Activated naive CD8-positive, alpha-beta T cell treated with anti-CD3 and anti-CD28 coated beads, Interleukin-2, amount 50 U/mL, for 24 hours (primary cell): ENCODE results near the gene AIDA.
A peak's percentile ranks its signal among the peaks of the same experiment; 100 is the strongest.
"Not testable (repeated sequence)": the region's sequence is repeated elsewhere in the genome, so short reads cannot be mapped to it uniquely, and the experiment has no call there.

Experiments used
- ATAC-seq: fragments of 150-1000 bp; cut with Tn5 transposase; one replicate; pipeline ENCODE4 v1.10.0; 2021
- DNase-seq: peaks from one replicate; pipeline ENCODE4 v3.0.0; 2021
- H3K27ac Mint-ChIP-seq: one replicate; pipeline ENCODE4 v1.8.0; 2021; ENCODE audit warnings: mild to moderate bottlenecking, mixed read lengths
- H3K27me3 Mint-ChIP-seq: one replicate; pipeline ENCODE4 v1.8.0; 2021; ENCODE audit warnings: mixed read lengths
- H3K36me3 Mint-ChIP-seq: one replicate; pipeline ENCODE4 v1.8.0; 2021; ENCODE audit warnings: low read depth, mixed read lengths
- H3K4me1 Mint-ChIP-seq: one replicate; pipeline ENCODE4 v1.8.0; 2021; ENCODE audit warnings: mixed read lengths
- H3K4me3 Mint-ChIP-seq: one replicate; pipeline ENCODE4 v1.8.0; 2021; ENCODE audit warnings: mild to moderate bottlenecking, moderate library complexity, mixed read lengths
- H3K9me3 Mint-ChIP-seq: one replicate; pipeline ENCODE4 v1.8.0; 2021; ENCODE audit warnings: mixed read lengths

The AIDA gene

DNA sequence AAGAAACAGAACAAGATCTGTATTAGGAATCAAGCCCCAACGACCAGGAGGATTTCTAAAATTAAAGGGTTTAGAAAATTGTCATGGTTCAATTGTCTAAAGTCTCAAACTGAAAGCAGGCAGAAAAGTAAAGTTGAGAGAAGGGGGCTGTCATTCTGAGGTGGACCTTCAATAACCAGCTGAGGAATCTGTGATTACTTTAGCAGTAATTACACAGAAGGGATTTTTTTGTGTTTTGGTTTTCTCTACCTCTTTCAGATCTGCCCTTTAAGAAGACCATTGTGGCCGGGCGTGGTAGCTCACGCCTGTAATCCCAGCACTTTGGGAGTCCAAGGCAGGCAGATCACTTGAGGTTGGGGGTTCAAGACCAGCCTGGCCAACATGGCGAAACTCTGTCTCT is 17.4 kb downstream of the AIDA start:
- H3K27me3 Mint-ChIP-seq: no peaks in the 10 kb centered on the region
- no peaks in the 10 kb centered on the region for H3K9me3 Mint-ChIP-seq
- H3K4me1 Mint-ChIP-seq: peaks cover 10% of the 10 kb centered on the region
- H3K27ac Mint-ChIP-seq: no peak overlapping the region
- no peak for DNase-seq
- peaks cover 12% of the 10 kb centered on the region for H3K36me3 Mint-ChIP-seq
- no peak overlapping the region for H3K4me3 Mint-ChIP-seq
- no peak for ATAC-seq

- Mint-ChIP-seq H3K36me3 (peaks cover 10% of the 10 kb centered on the region), H3K9me3 (no peaks in the 10 kb centered on the region), H3K27me3 (no peaks in the 10 kb centered on the region), H3K27ac (no peak overlapping the region), H3K4me3 (no peak overlapping the region), H3K4me1 (peaks cover 8% of the 10 kb centered on the region)
- ATAC-seq (no peak), DNase-seq (no peak)
These were observed 21.3 kb downstream of the AIDA start for GRCh38 chr1:222691016-222691415.

- Mint-ChIP-seq H3K4me1 (no peaks in the 10 kb centered on the region), H3K27ac (no peak overlapping the region), H3K4me3 (no peak overlapping the region), H3K27me3 (no peaks in the 10 kb centered on the region), H3K9me3 (no peaks in the 10 kb centered on the region), H3K36me3 (peaks cover under 1% of the 10 kb centered on the region)
- DNase-seq (no peak), ATAC-seq (no peak)
These were observed 32.2 kb downstream of the AIDA start for GRCh38 chr1:222680080-222680479.

DNA sequence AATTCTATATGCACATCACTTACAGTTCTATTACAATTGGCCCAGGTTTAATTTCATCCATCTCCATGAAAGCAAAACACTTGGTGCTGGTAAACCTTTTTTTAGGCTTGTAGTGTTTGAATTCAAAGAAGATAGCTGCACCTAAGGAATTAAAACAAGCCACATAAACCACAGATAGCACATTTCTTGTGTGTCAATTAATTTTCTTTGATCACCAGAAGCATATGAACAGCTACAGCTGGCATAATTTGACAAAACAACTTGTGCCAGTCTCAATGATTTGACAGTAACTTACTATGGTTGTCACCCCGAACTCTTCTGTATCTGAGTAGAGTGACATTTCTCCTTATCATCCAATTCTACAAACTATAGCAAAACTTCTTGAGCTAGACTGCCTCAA is 42.2 kb downstream of the AIDA start:
- H3K27me3 Mint-ChIP-seq: no peaks in the 10 kb centered on the region
- ATAC-seq (no peak), DNase-seq (no peak)
- H3K36me3 Mint-ChIP-seq: peaks cover 50% of the 10 kb centered on the region
- H3K27ac Mint-ChIP-seq: peak overlapping the region; percentile 56
- H3K4me3 Mint-ChIP-seq: no peak overlapping the region
- no peaks in the 10 kb centered on the region for H3K9me3 Mint-ChIP-seq
- peaks cover 18% of the 10 kb centered on the region for H3K4me1 Mint-ChIP-seq

- H3K4me1 Mint-ChIP-seq: peaks cover 18% of the 10 kb centered on the region
- not testable (repeated sequence) for H3K27me3 Mint-ChIP-seq, H3K27ac Mint-ChIP-seq, ATAC-seq, H3K4me3 Mint-ChIP-seq, H3K9me3 Mint-ChIP-seq, DNase-seq
- H3K36me3 Mint-ChIP-seq: peaks cover 52% of the 10 kb centered on the region
These were observed 43.2 kb downstream of the AIDA start for GRCh38 chr1:222669107-222669506.

- not testable (repeated sequence) for H3K27ac Mint-ChIP-seq, DNase-seq, H3K27me3 Mint-ChIP-seq, H3K4me3 Mint-ChIP-seq, ATAC-seq, H3K9me3 Mint-ChIP-seq
- Mint-ChIP-seq H3K36me3 (peaks cover 53% of the 10 kb centered on the region), H3K4me1 (peaks cover 18% of the 10 kb centered on the region)
These were observed 44.1 kb downstream of the AIDA start for GRCh38 chr1:222668184-222668583.

DNA sequence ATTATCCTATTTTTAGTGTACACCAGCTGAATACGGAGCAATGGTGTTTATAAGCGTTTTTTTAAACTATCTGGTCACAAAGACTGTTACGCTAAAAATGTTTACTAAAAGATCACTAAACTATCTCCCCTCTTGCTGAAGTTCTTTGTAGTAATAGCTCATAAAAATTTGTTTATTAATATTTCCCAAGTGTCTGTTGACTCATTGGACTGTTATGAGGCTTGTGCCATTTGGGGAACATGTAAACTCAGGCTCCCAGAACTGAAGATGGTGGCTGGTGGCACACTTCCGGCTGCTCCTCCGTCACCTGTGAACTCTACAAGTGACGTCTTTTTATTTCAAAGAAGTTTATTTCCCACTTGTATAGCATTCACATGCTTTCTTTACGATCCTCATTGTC is 46.3 kb downstream of the AIDA start:
- H3K4me1 Mint-ChIP-seq: peaks cover 21% of the 10 kb centered on the region
- H3K4me3 Mint-ChIP-seq: no peak overlapping the region
- no peak for DNase-seq
- ATAC-seq: no peak
- peaks cover 57% of the 10 kb centered on the region for H3K36me3 Mint-ChIP-seq
- H3K9me3 Mint-ChIP-seq: no peaks in the 10 kb centered on the region
- H3K27me3 Mint-ChIP-seq: no peaks in the 10 kb centered on the region
- H3K27ac Mint-ChIP-seq: no peak overlapping the region

DNA sequence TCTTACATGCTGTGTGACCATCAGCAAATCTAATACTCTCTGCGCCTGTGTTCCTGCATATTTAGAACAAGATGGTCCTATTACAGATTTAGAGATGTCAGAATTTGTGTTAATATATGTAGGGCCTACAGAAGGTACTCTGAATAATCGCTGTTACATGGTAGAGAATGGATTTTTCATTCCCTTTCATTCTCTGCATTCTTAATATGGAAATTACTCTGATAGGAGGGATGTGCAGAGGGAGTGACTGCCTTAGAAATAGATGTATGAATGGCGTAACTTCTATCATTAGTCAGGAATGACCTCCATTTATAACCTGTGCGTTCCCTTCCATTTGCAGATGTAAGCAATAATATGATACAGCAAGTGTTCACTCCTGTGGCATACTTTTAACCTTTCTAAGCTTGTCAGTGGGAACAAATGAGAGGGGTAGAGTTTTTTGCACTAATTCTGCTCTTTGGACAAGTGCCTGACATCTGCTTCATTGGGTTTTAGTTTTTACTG is 48.8 kb downstream of the AIDA start:
- ATAC-seq (no peak), DNase-seq (no peak)
- Mint-ChIP-seq H3K4me1 (peaks cover 9% of the 10 kb centered on the region), H3K4me3 (no peak overlapping the region), H3K27ac (no peak overlapping the region), H3K9me3 (no peaks in the 10 kb centered on the region), H3K27me3 (no peaks in the 10 kb centered on the region), H3K36me3 (peaks cover 58% of the 10 kb centered on the region)

DNA sequence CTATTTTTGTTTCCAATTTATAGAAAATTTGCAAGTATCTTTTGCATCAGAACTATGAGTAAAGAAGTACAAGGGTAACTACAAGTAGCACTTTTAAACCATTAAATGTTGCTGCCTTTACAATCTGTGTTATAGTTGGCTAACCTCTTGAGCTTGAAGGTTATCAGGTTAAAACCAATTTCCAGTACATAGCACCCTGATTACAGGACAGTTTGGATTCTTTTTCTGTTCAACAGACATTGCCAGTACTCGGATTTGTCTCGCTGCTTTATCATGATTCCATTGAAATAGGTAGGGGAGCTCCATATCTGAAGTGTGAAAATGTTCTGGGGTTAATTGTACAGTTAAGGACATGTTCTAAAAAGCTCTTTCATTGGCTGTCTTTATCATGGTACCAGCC is 54.4 kb downstream of the AIDA start:
- no peak overlapping the region for H3K4me3 Mint-ChIP-seq
- H3K27ac Mint-ChIP-seq: no peak overlapping the region
- H3K27me3 Mint-ChIP-seq: no peaks in the 10 kb centered on the region
- ATAC-seq (no peak), DNase-seq (no peak)
- H3K36me3 Mint-ChIP-seq: peaks cover 73% of the 10 kb centered on the region
- no peaks in the 10 kb centered on the region for H3K9me3 Mint-ChIP-seq
- H3K4me1 Mint-ChIP-seq: peaks cover 50% of the 10 kb centered on the region

DNA sequence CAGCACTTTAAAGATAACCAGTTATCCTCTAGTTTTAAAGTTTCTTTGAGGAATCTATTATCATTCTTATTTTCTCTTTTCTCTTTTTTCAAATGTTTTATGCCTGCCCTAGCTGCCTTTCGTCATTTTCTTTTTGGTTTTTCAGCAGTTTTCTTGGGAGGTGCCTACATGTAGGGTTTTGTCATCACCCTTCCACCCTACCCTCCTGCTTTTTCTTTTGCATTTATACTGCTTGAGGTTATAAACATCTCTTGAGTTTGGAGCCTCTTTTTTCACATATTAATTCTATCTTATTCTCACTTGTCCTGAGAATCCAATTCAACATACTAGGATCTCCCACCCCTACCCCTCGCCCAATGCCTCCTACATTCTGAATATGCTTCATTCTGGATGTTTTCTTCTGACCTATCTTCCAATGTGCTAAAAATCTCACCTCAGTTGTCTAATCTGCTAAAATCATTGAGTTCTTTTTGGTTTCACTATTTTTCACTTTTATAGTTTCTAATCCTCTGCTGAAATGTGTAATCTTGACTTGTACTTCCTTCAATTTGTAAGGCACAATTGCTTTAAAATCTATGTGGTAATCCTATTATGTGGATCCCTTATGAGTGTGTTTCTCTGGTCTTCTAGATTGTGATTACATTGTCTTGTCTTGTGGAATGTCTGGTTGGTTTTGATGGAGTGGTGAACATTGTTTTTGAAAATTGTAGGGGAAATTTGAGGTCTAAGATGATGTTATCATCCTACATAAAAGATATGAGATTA is 55.7 kb downstream of the AIDA start:
- Mint-ChIP-seq H3K27ac (no peak overlapping the region), H3K27me3 (no peaks in the 10 kb centered on the region), H3K9me3 (no peaks in the 10 kb centered on the region), H3K4me3 (no peak overlapping the region), H3K4me1 (peaks cover 56% of the 10 kb centered on the region), H3K36me3 (peaks cover 79% of the 10 kb centered on the region)
- no peak for ATAC-seq
- DNase-seq: no peak

DNA sequence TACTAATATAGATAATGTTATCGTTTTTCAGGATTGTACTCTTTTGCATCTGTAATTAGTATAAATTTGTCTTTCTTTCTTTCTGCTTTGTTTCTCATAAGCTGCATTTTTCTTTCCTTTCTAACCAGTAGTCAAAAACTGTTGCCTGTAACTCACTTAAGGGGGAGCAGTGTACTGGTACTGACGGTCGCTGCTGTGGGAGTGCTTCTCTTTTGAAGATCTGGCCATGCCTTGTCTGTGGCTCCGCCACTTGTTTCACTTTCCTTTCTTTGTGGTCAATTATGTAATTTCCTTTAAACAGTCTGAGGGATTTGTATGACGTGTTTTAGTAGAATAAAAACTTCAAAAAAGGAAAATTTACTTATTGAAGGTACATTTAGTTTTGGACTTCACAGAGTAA is 57.4 kb downstream of the AIDA start:
- ATAC-seq (peak; percentile 91), DNase-seq (peak; percentile 59)
- Mint-ChIP-seq H3K4me1 (peaks cover 57% of the 10 kb centered on the region), H3K36me3 (peaks cover 79% of the 10 kb centered on the region), H3K27ac (peak overlapping the region; percentile 88), H3K9me3 (no peaks in the 10 kb centered on the region), H3K27me3 (no peaks in the 10 kb centered on the region), H3K4me3 (peak overlapping the region; percentile 41)

GRCh38 chr1:222653178-222653827 is 59.0 kb downstream of the AIDA start:
- H3K4me1 Mint-ChIP-seq: peaks cover 59% of the 10 kb centered on the region
- DNase-seq (no peak), ATAC-seq (peak; percentile 92)
- peak overlapping the region; percentile 6 for H3K4me3 Mint-ChIP-seq
- H3K27me3 Mint-ChIP-seq: no peaks in the 10 kb centered on the region
- H3K27ac Mint-ChIP-seq: peak overlapping the region; percentile 88
- no peaks in the 10 kb centered on the region for H3K9me3 Mint-ChIP-seq
- peaks cover 75% of the 10 kb centered on the region for H3K36me3 Mint-ChIP-seq

- peaks cover 70% of the 10 kb centered on the region for H3K36me3 Mint-ChIP-seq
- H3K4me3 Mint-ChIP-seq: no peak overlapping the region
- H3K27ac Mint-ChIP-seq: no peak overlapping the region
- no peak for DNase-seq
- H3K27me3 Mint-ChIP-seq: no peaks in the 10 kb centered on the region
- ATAC-seq: no peak
- no peaks in the 10 kb centered on the region for H3K9me3 Mint-ChIP-seq
- H3K4me1 Mint-ChIP-seq: peaks cover 60% of the 10 kb centered on the region
These were observed 59.6 kb downstream of the AIDA start for GRCh38 chr1:222652676-222653075.

GRCh38 chr1:222644636-222644980 is 67.7 kb downstream of the AIDA start:
- no peak for DNase-seq
- ATAC-seq: no peak
- H3K27ac Mint-ChIP-seq: peak overlapping the region; percentile 98

DNA sequence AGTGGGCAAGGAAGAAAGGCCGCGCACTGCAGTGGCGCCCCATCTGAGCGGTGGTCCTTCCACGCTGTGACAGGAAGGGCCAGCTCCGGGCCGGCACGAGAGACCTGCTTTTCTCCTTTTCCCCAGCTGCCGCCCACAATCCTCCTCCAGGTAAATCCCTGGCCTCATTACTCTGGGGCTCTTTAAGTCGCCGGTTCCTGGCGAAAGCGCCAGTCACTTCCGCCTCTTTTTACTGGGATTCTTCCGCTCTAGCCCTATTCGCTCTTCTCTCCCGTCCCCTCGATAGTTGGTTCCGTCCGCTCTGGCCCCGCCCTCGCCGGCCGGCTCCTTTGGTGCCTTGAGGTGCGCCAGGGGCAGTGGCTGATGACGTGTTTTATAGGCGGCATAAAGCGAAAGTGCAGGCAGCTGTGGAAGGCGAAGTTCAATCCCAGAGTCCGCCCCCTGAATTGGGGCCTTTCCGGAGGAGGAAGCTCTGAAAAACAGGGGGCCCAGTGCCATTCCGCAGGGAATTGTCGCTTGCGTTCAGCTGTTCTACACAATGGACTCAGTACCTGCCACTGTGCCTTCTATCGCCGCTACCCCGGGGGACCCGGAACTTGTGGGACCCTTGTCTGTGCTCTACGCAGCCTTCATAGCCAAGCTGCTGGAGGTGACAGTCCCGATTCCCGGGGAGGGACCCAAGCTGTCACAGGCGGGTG is 68.2 kb downstream of the AIDA start:
- peak overlapping the region; percentile 94 for H3K4me3 Mint-ChIP-seq
- DNase-seq (peak; percentile 96), ATAC-seq (peak; percentile 99)
- H3K27me3 Mint-ChIP-seq: no peaks in the 10 kb centered on the region
- no peaks in the 10 kb centered on the region for H3K9me3 Mint-ChIP-seq
- peaks cover 9% of the 10 kb centered on the region for H3K36me3 Mint-ChIP-seq
- peaks cover 26% of the 10 kb centered on the region for H3K4me1 Mint-ChIP-seq
- H3K27ac Mint-ChIP-seq: peak overlapping the region; percentile 98

More at GRCh38 chr1:222644636-222644980, 67.7 kb downstream of the AIDA start:
- H3K9me3 Mint-ChIP-seq: no peaks in the 10 kb centered on the region
- no peaks in the 10 kb centered on the region for H3K27me3 Mint-ChIP-seq
- H3K4me3 Mint-ChIP-seq: peak overlapping the region; percentile 94
- peaks cover 26% of the 10 kb centered on the region for H3K4me1 Mint-ChIP-seq
- H3K36me3 Mint-ChIP-seq: peaks cover 8% of the 10 kb centered on the region
